Thyroid gland (tissue), 4 donors: ENCODE measurements around the gene MME. TPM values are rescaled to one million over a fixed set of nuclear protein-coding genes. Genes with fewer than 3 reads are reported as not detected.

Experiments used
- DNase-seq, 2 donors: peaks; one replicate each; pipeline ENCODE4 v3.0.0-alpha.2; 2019
- H3K27ac ChIP-seq, 3 donors: fragments of 200-600 bp; sonication (generic); 1 replicate in 2 of 3; 2 replicates in 1 of 3; pipeline ENCODE4 v1.5.1; 2016 to 2019; ENCODE audit warnings: mild to moderate bottlenecking in 1 of 3, moderate library complexity in 1 of 3
- H3K27me3 ChIP-seq: fragments of 200-600 bp; sonication (generic); one replicate; pipeline ENCODE4 v1.5.1; 2019
- H3K36me3 ChIP-seq, 2 donors: fragments of 200-600 bp; sonication (generic); one replicate each; pipeline ENCODE4 v1.5.1; 2016 to 2019
- H3K4me1 ChIP-seq, 2 donors: fragments of 200-600 bp; sonication (generic); one replicate each; pipeline ENCODE4 v1.5.1; 2017 to 2019
- H3K4me3 ChIP-seq, 3 donors: fragments of 200-600 bp; sonication (generic); replicated peaks in 1 of 3; 1 replicate in 2 of 3; 2 replicates in 1 of 3; pipeline ENCODE4 v1.5.1; 2016; ENCODE audit warnings: mild to moderate bottlenecking in 1 of 3
- H3K9me3 ChIP-seq: fragments of 200-600 bp; sonication (generic); one replicate; pipeline ENCODE4 v1.5.1; 2017
- CTCF ChIP-seq, 6 experiments: fragments of 200-600 bp in 3 of 6; fragments of 450-650 bp in 3 of 6; sonication (generic) in 3 of 6; IDR thresholded peaks; one replicate each; pipeline ENCODE4 v1.5.1; 2016 to 2019; ENCODE audit warnings: antibody characterized with exemption in 6 of 6, mild to moderate bottlenecking in 2 of 6, inconsistent platforms in 1 of 6, moderate library complexity in 1 of 6
- POLR2A ChIP-seq, 2 donors: fragments of 450-650 bp; IDR thresholded peaks; one replicate each; pipeline ENCODE4 v1.6.1; 2017; ENCODE audit warnings: antibody characterized with exemption in 2 of 2, mild to moderate bottlenecking in 2 of 2, moderate library complexity in 1 of 2
- WGBS, 2 donors: methylation state at CpG; one replicate each; pipeline ENCODE4 v1.1.5; 2017; 5-methylcytosine and 5-hydroxymethylcytosine counted together
- intact Hi-C: fragments of 100-400 bp; cut with DNase I; formaldehyde crosslinking; loops from one replicate; pipeline ENCODE4 v1.15.1; 2023
- total RNA-seq, 4 donors: library from RNA; depleted of rRNA; stranded (reverse); fragments of >200 nt; gene quantifications; one replicate each; pipeline ENCODE4 v1.2.3, GENCODE V29; 2016

Gene MME
- 1 to 10 TPM; 3.2 to 9.1 (median 5.9) TPM for total RNA-seq

- Histone ChIP-seq H3K9me3 (no peaks in the 10 kb centered on the region), H3K36me3 (no peaks in the 10 kb centered on the region), H3K27ac (no peak within 1 kb of the TSS), H3K4me3 (peak within 1 kb of the TSS; percentile 36 to 45 (median 37)), H3K27me3 (no peaks in the 10 kb centered on the region), H3K4me1 (peaks cover 0 to 20% of the 10 kb centered on the region in 2 donors)
- peak; percentile 27 to 30 for DNase-seq
- TF ChIP-seq POLR2A (IDR thresholded peaks at IDR 0.05) (no peak), CTCF (IDR thresholded peaks at IDR 0.05) (no peak)
- whole genome bisulfite sequencing, 2 donors = 1 to 3% methylated on average over 7 to 21 of the region's 51 CpGs
- intact Hi-C loops = no loop called here
Observed at GRCh38 chr3:155079746-155080487, at the start of gene MME. Gene MME (plus strand): TSS chr3:155080319. CDS start chr3:155084168, 3,849 bp downstream.

- H3K27ac ChIP-seq = no peak overlapping the region
- no peaks in the 10 kb centered on the region for H3K9me3 ChIP-seq
- H3K27me3 ChIP-seq = no peaks in the 10 kb centered on the region
- TF ChIP-seq POLR2A (IDR thresholded peaks at IDR 0.05) (no peak), CTCF (IDR thresholded peaks at IDR 0.05) (no peak)
- intact Hi-C loops = no loop called here
- no peak for DNase-seq
- H3K36me3 ChIP-seq = no peaks in the 10 kb centered on the region
- no peak overlapping the region for H3K4me3 ChIP-seq
- H3K4me1 ChIP-seq = no peaks in the 10 kb centered on the region
Observed at GRCh38 chr3:155031186-155031585, 48.9 kb upstream of the MME start.

GRCh38 chr3:155032918-155033317 lies 47.2 kb upstream of the MME start:
- no peaks in the 10 kb centered on the region for H3K9me3 ChIP-seq
- no peak for DNase-seq
- no peaks in the 10 kb centered on the region for H3K36me3 ChIP-seq
- H3K4me3 ChIP-seq = no peak overlapping the region
- no peaks in the 10 kb centered on the region for H3K27me3 ChIP-seq
- H3K4me1 ChIP-seq = no peaks in the 10 kb centered on the region
- intact Hi-C loops = no loop called here
- no peak overlapping the region for H3K27ac ChIP-seq
- TF ChIP-seq CTCF (IDR thresholded peaks at IDR 0.05) = no peak

GRCh38 chr3:155034786-155035185 lies 45.3 kb upstream of the MME start:
- no peaks in the 10 kb centered on the region for H3K36me3 ChIP-seq
- H3K4me1 ChIP-seq = no peaks in the 10 kb centered on the region
- no peak for TF ChIP-seq POLR2A (IDR thresholded peaks at IDR 0.05)
- TF ChIP-seq CTCF (IDR thresholded peaks at IDR 0.05) = no peak
- 84 to 88% methylated on average over 4 of the region's 4 CpGs for WGBS, 2 donors
- no peak overlapping the region for H3K27ac ChIP-seq
- no peak for DNase-seq
- intact Hi-C loops = no loop called here
- no peak overlapping the region for H3K4me3 ChIP-seq
- no peaks in the 10 kb centered on the region for H3K27me3 ChIP-seq
- H3K9me3 ChIP-seq = no peaks in the 10 kb centered on the region

- no peaks in the 10 kb centered on the region for H3K27me3 ChIP-seq
- DNase-seq = no peak
- intact Hi-C loops = no loop called here
- 82 to 90% methylated on average over 2 of the region's 2 CpGs for WGBS, 2 donors
- no peak for TF ChIP-seq POLR2A (IDR thresholded peaks at IDR 0.05)
- H3K4me1 ChIP-seq = no peaks in the 10 kb centered on the region
- H3K27ac ChIP-seq = no peak overlapping the region
- no peaks in the 10 kb centered on the region for H3K36me3 ChIP-seq
- no peaks in the 10 kb centered on the region for H3K9me3 ChIP-seq
- no peak overlapping the region for H3K4me3 ChIP-seq
Observed at GRCh38 chr3:155035553-155035952, 44.6 kb upstream of the MME start.
